K562 (cell line): ENCODE measurements around the gene CTIF. TPM values are rescaled to one million over a fixed set of nuclear protein-coding genes. Genes with fewer than 3 reads are reported as not detected.

Experiments used
- ARID4B ChIP-seq: sonication (generic); formaldehyde crosslinking; IDR thresholded peaks from 2 replicates; pipeline ENCODE4 v1.8.0; 2022; ENCODE audit warnings: mild to moderate bottlenecking, missing genetic modification reagents
- DACH1 ChIP-seq: fragments of 450-650 bp; IDR thresholded peaks from 2 replicates; pipeline ENCODE4 v1.6.1; 2018; ENCODE audit not compliant: partially characterized antibody
- DLX4 ChIP-seq: fragments of 250-450 bp; sonication (Bioruptor Pico); IDR thresholded peaks from 2 replicates; pipeline ENCODE4 v1.6.1; 2021; ENCODE audit warnings: mild to moderate bottlenecking
- FOXK2 ChIP-seq, 2 experiments: fragments of 450-650 bp; IDR thresholded peaks in 1 of 2; conservative IDR thresholded peaks in 1 of 2; 2 replicates each; pipeline ENCODE4 v1.6.1; 2016; ENCODE audit warnings: low read depth in 2 of 2, mild to moderate bottlenecking in 1 of 2
- MAFK ChIP-seq: IDR thresholded peaks from 2 replicates; pipeline ENCODE4 v1.6.1; 2011; ENCODE audit warnings: low read length, improper control_type of control experiment
- SMARCE1 ChIP-seq: fragments of 450-650 bp; IDR thresholded peaks from 2 replicates; pipeline ENCODE4 v1.7.1; 2016; ENCODE audit warnings: mild to moderate bottlenecking
- TAF9B ChIP-seq: fragments of 450-650 bp; IDR thresholded peaks from 2 replicates; pipeline ENCODE4 v1.6.1; 2018; ENCODE audit warnings: mild to moderate bottlenecking; ENCODE audit not compliant: partially characterized antibody
- ZBTB2 ChIP-seq: fragments of 450-650 bp; IDR thresholded peaks from 2 replicates; pipeline ENCODE4 v1.6.1; 2016; ENCODE audit warnings: antibody characterized with exemption
- ZNF121 ChIP-seq: sonication (generic); formaldehyde crosslinking; conservative IDR thresholded peaks from 2 replicates; pipeline ENCODE4 v1.8.0; 2022; ENCODE audit warnings: missing genetic modification reagents
- ZNF318 ChIP-seq, 2 experiments: fragments of 450-650 bp; IDR thresholded peaks; 2 replicates each; pipeline ENCODE4 v1.6.1; 2016; ENCODE audit warnings: mild to moderate bottlenecking in 2 of 2, borderline replicate concordance in 1 of 2, low read depth in 1 of 2, moderate library complexity in 1 of 2
- ZNF41 ChIP-seq: fragments of 250-450 bp; sonication (Bioruptor Pico); conservative IDR thresholded peaks from 2 replicates; pipeline ENCODE4 v1.4.0; 2020; ENCODE audit warnings: mild to moderate bottlenecking
- polyA plus RNA-seq, 8 experiments: library from polyadenylated mRNA; depleted of rRNA in 4 of 8; stranded (reverse) in 5 of 8; unstranded in 3 of 8; fragments of >200 nt; fragmentation: Nextera tagmentation in 2 of 8; fragmentation: Illumina TruSeq in 1 of 8; extraction: Ambion mirVana in 2 of 8; extraction: Trizol in 1 of 8; gene quantifications; 2 replicates each; pipeline versions ENCODE4 v1.2.1 to v1.2.3, GENCODE V29; 2011 to 2014; ENCODE audit warnings: inconsistent platforms in 1 of 8, missing spikeins in 1 of 8
- total RNA-seq, 7 experiments: library from RNA; depleted of rRNA in 6 of 7; stranded (reverse); fragments of >200 nt in 6 of 7; fragmentation: Illumina TruSeq in 2 of 7; extraction: Trizol in 2 of 7; gene quantifications; 2 replicates each; pipeline versions ENCODE4 v1.2.1 to v1.2.3, GENCODE V29; 2011 to 2021; ENCODE audit warnings: low replicate concordance in 1 of 7

Gene CTIF
- total and polyA plus RNA-seq, 9 of the 15 experiments (the other 6 are each of a cell fraction or from before 2014, with no cell fraction given), result 0.17 to 11.5 (median 2.2) TPM

- TF ChIP-seq ARID4B (CRISPR knock-in tag), result peak; percentile 45; the same call in 1 of the 2 replicates
- no peak for TF ChIP-seq ZNF41 (CRISPR knock-in tag)
- TF ChIP-seq MAFK, result peak; percentile 82
- peak; percentile 91 for TF ChIP-seq TAF9B
- TF ChIP-seq DLX4 (CRISPR knock-in tag), result no peak
- peak in 1 of 2 experiments; percentile 73; a peak in 2 of 4 replicates for TF ChIP-seq ZNF318 (IDR thresholded peaks at IDR 0.05; ENCODE audit: borderline replicate concordance in 1 of 2, low read depth in 1 of 2)
- TF ChIP-seq ZNF121 (CRISPR knock-in tag), result no peak
- 0 out of 2 replicates have a peak, but pooled peaks have one; percentile 21 for TF ChIP-seq SMARCE1
- TF ChIP-seq FOXK2 (conservative IDR thresholded peaks at IDR 0.05 in 1 of 2, IDR thresholded peaks at IDR 0.05 in 1 of 2; ENCODE audit: low read depth in 2 of 2), result peak; percentile 32 to 59; a peak in 1 of 4 replicates
- TF ChIP-seq ZBTB2, result no peak
- peak; percentile 81 for TF ChIP-seq DACH1
Measured at GRCh38 chr18:48545757-48546321, 7.0 kb downstream of the CTIF start (continued).
